Vein endothelial cell (primary cell): ENCODE results near the gene CYBC1. TPM values are rescaled to one million over a fixed set of nuclear protein-coding genes. Genes with fewer than 3 reads are reported as not detected.

Experiments used
- small RNA-seq: library from RNA; depleted of rRNA; stranded (forward); fragments of <200 nt; gene quantifications from one replicate; pipeline ENCODE3, GENCODE V24; 2012
- total RNA-seq: library from RNA; depleted of rRNA; stranded (reverse); fragments of >200 nt; gene quantifications from 2 replicates; pipeline ENCODE4 v1.2.3, GENCODE V29; 2012

The CYBC1 gene
- total RNA-seq = 44.9 and 58.5 TPM in 2 replicates

GRCh38 chr17:82450357-82451106, at the start of gene CYBC1:
CYBC1 (minus strand) TSS chr17:82450752; CDS start chr17:82449254, 1,498 bp downstream.

GRCh38 chr17:82458179-82458884, 7.8 kb upstream of the CYBC1 start, which contains the start of gene NARF:
NARF (plus strand) TSS chr17:82458741; CDS start chr17:82458804, 63 bp downstream.

GRCh38 chr17:82418001-82418986, 32.3 kb downstream of the CYBC1 start, which contains the start of the genes HEXD and OGFOD3:
HEXD (plus strand) TSS chr17:82418347; CDS start chr17:82419800, 1,453 bp downstream.
OGFOD3 (minus strand) TSS chr17:82418586; CDS start chr17:82418485, 101 bp downstream.

Small RNA genes lying within 50 kb of the gene (small RNA-seq; reads per million reads assigned to genes)
- gene RF00019 = not detected

Other genes with a start within 250 kb of the CYBC1 start
- 12.1 and 14.3 TPM in 2 replicates for gene CCDC57, start 237.9 kb downstream of the CYBC1 start, total RNA-seq
- 121 and 194 TPM in 2 replicates for gene SLC16A3, start 221.7 kb downstream of the CYBC1 start, total RNA-seq
- gene CSNK1D, start 177.1 kb downstream of the CYBC1 start, total RNA-seq = 81.9 and 85.3 TPM in 2 replicates
- not detected in 2 replicates for gene CD7, start 133.1 kb downstream of the CYBC1 start, total RNA-seq
- 0.48 and 0.98 TPM in 2 replicates for gene SECTM1, start 117.0 kb downstream of the CYBC1 start, total RNA-seq
- gene TEX19, start 91.5 kb downstream of the CYBC1 start, total RNA-seq = under 0.01 TPM in 1 of 2 replicates, not detected in the other
- gene UTS2R, start 79.0 kb downstream of the CYBC1 start, total RNA-seq = not detected in 2 replicates
- 11.5 and 17.6 TPM in 2 replicates for gene HEXD, start 32.4 kb downstream of the CYBC1 start, total RNA-seq
- 26.3 and 30.4 TPM in 2 replicates for gene OGFOD3, start 32.2 kb downstream of the CYBC1 start, total RNA-seq
- 91.8 and 116 TPM in 2 replicates for gene NARF, start 8.0 kb upstream of the CYBC1 start, total RNA-seq
- 44.3 and 50.3 TPM in 2 replicates for gene FOXK2, start 69.0 kb upstream of the CYBC1 start, total RNA-seq
- 88.5 and 92.8 TPM in 2 replicates for gene WDR45B, start 197.7 kb upstream of the CYBC1 start, total RNA-seq
- 7.2 and 10.6 TPM in 2 replicates for gene RAB40B, start 247.9 kb upstream of the CYBC1 start, total RNA-seq